ENCODE results near the gene SMIM36.
A peak's percentile ranks its signal among the peaks of the same experiment; 100 is the strongest.
"Not testable (repeated sequence)": the region's sequence is repeated elsewhere in the genome, so short reads cannot be mapped to it uniquely, and the experiment has no call there.

SMIM36 gene

DNA sequence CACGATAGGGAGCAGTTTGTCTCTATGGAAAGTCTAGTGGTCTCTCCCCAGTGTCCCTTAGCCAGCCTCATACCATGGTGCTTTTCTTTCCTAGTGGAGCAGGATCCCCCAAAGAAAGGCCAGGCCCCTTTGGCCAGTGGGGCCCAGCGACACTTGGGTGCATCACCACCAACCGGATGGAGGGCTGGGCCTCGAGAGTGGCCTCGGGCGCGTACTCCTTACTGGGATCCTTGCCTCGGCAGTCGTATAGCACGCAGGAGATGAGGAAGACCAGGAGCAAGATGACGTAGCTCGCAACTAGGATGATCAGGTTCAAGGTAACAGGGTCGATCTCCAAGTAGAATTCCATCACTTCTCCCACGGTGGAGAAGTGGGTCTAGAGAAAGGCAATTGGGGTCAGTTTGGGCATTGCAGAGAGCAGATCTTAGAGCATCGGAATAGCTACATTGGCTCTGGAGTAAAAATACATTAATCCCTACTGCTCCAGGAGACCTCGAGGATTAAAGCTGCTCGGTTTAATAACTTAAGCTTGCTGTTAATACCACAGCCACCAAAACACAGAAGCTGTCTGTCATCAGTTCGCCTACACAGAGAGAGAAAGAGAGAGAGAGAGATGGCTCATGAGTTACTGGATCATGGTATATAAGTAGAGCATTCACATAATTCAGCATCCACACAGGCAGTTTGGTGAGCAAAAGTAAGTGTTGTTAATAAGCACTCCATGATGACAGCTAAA lies at the start of gene SMIM36:
Gene SMIM36, minus strand, starts transcription at position 467 of the 736 bp plus-strand sequence.
- DNase-seq, result no peak

DNA sequence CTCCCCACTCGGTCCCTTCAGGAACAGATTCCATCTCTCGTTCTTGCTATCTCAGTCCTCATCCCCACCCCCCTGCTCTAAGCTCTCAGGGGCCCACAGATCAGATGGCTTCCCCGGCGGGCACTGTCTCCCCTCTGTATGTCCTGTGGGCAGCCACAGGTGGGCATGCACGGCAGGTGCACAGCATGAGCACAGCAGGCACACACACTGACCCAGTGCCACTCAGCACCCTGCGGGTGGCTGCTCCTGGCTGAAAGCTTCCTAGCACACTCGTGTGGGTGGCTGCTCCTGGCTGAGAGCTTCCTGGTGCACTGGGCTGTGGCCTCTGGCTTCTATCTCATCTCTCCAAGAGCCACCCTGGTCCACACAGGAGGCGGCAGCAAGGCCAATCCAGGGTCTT lies 44.5 kb upstream of the SMIM36 start:
- DNase-seq, result no peak

DNA sequence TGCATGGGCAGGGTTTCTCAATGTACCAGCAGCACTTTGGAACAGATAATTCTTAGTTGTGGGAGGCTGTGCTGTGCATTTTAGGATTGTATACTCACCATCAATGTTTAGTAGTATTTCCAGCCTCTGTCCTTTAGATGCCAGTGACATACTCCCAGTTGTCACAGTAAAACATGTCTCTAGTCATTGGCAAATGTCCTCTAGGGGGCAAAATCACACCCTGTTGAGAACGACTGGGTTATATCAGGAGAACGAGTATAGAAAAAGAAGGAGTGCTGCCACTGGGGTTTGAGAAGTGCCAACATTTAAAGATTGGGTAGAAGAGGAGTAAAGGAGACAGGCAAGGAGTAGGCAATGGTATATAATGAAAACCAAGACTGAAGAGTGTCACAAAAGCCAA lies 37.9 kb upstream of the SMIM36 start:
- no peak for DNase-seq

DNA sequence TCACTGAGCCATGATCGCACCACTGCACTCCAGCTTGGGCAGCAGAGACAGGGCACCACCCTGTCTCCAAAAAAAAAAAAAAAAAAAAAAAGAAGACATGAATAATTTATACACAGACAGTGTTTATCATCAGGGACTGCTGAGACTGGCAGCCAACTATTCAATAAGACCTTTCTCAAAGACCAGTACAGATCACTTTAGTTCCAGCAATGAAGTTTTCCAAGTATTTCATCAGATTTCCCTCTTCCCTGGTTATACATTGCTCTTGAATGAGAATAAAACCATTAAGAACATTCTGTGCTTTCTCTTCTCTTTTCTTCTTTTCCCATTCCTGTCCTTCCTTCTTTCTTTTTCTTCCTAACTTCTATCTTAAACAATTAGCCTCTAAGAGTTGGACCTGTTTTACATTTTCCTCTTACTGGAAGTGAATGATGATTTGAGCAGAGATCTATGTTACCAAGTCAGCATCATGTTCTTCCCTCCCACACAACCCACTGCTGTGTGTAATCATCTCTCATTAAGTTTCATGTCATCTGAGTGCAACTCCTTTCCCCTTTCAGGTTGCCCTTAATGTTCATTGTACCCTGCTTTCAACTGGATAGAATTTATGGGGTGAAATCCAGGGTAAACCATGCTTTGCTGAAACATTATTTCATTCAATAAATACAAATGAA lies 35.9 kb upstream of the SMIM36 start:
- DNase-seq, result no peak

DNA sequence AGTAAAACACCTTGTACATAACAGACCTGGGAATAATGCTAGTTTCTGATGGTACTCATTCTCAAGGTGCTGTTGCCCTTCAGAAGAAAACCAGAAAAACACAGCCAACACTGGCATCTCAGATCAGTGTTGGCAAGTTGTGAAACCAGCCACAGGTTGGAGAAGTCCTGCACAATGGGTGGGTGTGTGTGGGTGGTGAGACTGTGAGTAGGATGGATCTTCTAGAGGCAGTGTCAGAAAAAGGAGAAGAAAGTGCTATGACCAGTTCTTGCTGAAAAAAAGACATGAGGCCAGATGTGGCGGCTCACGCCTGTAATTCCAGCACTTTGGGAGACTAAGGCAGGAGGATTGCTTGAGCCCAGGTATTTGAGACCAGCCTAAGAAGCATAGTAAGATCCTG lies 35.2 kb upstream of the SMIM36 start:
- no peak for DNase-seq

DNA sequence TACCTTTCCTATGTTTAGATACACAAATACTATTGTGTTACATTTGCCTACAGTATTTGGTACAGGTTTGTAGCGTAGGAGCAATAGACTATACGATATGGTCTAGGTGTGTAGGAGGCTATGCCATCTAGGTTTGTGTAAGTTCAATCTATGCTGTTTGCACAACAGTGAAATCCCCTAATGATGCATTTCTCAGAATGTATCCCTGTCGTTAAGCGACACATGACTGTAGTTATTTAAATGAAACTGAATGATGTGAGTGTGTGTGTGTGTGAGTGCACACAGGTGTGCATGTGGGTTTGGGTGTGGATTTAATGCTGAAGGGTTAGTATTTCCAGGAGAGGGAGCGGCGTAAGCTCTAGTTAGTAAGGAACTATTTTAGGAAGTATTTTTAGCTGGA lies 34.6 kb upstream of the SMIM36 start:
- no peak for DNase-seq

DNA sequence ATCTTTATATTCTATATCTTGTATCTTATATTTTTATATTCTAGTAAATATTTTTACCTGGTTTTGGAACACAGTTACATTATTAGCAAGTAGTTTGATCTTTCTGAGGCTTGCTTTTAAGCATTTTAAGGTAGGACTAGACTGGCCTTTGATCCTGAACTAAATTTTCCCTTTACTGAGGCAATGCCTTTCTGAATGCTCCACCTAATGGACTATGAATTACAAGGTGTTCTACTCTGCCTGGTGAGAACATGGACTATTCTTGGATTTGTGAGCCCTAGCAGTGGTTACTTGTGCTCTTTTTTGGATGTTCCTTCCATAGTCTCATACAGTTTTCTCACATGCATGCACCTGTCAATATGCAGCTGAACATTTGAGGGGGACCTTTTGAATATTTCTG lies 32.5 kb upstream of the SMIM36 start:
- no peak for DNase-seq

DNA sequence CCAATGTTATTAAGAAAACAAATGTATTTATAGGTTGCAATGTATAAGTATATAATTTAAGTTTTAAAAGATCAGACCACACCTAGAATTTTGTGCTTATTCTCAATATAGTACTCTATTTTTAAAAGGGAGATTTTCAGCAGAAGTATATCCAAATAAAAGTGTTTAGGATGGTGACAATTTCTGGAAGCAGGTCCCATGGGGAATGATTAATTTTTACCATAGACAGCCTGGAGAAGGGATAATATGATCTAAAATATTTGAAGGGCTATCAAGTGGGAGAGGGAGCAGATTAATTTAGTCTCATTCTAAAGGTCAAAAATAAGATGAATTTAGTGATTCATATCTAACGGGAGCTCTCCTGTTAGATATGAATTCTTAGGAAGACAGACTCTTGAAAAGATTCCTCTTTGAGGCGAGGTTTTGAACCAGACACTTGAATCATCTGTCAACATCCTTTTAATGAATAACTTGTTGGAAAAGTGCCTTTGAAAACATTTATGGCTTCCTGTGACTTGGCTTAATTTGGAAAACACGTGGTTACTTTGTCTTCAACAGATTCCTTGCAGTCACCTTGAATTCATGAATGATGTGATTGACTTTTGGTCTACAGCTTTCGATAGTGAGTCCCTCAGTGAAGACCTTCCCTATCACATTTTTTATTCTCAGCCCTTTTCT lies 29.3 kb upstream of the SMIM36 start:
- no peak for DNase-seq

DNA sequence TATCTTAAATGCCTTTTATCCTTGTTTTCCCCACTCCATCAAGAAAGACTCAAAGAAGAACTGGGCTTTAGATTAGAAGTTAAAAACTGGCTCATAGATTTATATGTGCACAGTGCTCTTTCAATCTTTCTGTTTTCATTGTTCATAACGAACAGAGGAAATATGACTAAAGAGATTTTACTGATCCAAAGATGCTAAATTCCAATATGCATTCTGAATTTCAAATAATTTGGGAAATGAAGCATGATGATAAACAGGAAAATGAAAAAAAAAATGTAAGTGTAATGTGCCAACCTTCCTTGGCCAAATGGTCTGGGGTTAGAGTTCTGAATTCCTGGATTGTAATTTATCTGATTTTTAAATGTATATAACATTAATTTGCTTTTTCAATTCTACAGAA lies 25.0 kb upstream of the SMIM36 start:
- DNase-seq, result no peak

DNA sequence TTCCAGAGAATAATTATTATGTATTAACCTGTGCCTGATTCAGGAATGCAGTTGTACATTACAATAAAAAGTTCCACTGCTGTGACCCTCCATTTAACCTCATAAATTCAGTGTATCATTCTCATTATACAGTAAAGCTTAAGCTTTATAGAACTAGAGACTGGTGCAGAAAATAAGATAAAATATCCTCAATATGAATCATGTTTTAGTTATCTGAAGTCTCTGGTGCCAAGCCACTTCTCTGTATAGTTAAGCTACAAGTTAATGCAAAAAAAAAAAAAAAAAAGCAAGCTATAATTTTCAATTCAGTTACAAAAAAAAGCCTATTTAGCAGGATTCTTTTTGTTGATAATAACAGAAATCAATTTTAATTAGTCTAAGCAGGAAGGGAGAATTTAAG lies 22.4 kb upstream of the SMIM36 start:
- DNase-seq, result no peak

DNA sequence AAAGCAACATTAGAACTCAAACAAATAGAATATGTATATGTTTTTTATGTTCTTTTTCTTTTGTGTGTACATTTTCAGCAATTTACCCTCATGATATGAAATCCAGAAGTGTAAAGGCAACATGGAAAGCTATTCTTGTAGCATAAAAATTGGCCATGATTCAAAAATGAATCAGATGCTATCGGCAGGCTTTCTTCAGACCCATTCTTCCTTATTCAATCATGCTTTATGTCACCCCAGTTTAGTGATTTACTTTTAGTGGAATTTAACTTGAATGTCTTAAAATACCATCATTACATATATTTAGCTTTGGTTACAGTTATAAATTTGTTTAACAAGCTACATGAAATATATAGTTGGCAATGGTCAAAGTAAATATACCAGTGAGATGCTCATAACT lies 21.4 kb upstream of the SMIM36 start:
- DNase-seq, result no peak

DNA sequence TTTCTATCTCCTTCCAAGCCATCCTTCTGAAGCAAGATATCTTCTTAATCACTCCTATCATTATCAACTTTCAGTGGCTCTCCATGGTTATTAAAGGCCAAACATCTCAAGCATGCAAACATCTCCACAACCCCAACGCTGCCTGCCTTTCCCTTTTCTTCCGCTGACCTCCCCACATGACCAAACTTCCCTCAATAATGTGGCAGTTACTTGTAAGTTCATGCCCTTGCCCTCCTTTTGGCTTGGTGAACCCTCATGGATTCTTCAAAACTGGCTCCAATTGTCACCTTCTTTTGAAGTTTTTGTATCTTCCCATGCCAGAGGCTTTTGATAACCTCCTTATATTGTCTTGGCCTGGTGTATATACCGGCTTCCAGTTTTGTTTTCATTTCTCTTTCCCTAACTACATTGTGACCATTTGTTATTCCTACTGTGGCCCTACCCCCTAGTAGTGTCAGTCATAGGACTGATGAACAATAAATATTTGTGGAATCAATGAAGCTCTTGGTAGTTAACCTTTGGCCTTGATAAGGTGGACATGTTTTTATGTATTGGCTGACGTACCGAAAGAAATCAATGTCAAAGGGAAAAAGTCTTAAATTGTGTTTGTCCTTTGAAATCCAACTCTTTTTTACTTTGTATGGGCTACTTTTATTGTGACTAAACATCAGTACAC lies 19.9 kb upstream of the SMIM36 start:
- no peak for DNase-seq

DNA sequence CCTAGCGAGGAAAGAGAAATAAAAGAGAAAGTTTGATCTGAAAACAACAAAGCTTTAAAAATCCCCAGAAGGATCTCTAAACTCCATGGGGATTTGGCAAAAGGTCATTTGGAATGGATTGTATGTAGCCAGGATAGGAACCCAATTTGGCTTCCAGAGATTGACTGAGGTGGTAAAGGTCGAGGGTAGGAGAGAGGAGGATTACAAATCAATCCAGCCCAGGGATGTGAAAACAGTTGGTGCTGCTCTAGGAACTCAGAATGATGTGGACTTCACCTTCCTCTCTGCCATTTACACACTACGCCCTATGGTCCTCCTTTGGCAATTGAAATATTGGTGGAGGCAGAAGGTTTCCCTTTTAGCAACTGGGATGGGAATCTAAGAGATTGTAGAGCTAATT lies 18.8 kb upstream of the SMIM36 start:
- no peak for DNase-seq

DNA sequence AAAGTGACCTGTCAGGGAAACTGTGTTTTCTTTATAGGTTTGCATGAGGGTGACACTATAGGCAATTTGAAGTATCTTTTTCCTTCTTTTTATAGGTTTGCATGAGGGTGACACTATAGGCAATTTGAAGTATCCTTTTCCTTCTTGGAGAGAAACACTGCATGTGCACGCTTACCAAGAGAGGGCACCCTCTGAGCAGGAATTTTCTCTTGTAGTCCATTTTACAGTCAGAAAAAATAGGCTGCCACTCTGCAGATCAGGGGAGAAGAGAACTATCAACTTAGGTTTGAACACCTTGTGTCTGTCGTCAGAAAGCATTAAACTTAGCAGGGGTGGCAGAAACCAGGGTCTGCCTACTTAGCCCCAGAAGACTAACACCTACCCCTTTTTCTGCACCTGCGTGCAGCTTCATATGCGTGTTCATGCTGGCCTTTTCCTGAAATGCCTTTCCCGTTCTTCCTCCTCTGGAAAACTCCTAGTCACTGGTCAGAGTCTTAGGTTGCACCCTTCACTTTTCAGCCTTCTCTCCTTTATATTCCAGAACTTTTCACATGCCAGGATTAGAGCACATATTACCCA lies 16.4 kb upstream of the SMIM36 start:
- DNase-seq, result no peak

DNA sequence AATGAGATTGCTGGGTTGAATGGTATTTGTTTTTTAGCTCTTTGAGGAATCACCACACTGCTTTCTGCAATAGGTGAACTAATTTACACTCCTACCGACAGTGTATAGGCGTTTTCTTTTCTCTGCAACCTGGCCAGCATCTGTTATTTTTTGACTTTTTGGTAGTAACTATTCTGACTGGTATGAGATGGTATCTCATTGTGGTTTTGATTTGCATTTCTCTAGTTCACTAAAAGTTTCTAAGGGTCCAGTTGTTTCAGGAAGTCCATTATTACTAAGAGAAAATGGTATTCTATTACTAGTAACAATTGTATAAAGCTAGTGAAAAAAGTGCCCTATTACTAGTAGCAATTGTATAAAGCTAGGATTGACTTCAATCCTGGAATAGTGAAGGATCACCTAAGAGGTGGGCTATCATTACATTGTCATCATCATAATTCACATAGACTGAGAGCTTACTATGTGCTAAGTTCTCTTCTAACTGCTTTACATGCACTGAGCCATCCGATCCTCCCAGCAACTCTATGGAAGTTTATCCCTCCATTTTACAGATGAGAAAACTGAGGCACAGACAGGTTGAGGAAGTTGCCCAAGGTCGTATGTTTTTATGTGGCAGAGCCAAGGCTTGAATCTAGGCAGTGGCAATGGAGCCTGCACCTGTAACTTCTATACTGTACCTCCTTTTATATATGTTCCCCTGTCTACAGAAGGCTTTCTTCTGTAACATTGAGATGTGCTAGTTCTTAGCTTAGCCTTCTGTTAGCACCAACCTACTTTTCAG lies 13.4 kb upstream of the SMIM36 start:
- DNase-seq, result no peak

DNA sequence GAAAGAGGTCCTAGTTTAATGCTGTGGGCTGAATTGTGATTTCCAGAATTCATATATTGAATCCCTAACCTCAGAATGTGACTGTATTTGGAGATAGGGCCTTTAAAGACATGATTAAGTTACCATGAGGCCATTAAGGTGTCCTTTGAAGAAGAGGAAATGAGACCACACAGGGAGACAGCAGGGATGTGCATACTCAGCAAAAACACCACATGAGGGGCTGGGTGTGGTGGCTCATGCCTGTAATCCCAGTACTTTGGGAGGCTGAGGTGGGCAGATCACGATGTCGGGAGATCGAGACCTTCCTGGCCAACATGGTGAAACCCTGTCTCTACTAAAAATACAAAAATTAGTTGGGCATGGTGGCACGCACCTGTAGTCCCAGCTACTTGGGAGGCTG lies 11.8 kb upstream of the SMIM36 start:
- not testable (repeated sequence) for DNase-seq

DNA sequence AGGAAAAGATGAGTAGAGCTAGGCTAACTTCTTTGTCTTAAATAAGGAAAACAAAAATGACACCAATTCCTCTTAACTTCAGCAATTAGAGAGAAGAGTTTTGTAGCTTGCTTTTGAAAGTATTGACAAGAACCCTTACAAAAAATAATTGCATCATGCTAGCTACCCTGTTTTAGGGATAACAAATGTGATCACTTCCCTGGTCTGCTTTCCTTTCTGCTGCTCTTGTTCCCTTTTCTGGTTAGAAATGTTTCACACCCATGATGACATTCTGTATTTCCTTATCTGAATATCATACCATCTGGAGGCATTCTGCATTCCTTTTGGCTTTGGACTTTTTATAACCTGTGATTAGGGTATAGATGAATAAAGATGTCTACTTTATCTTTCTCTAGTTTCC lies 9.9 kb upstream of the SMIM36 start:
- DNase-seq, result no peak

DNA sequence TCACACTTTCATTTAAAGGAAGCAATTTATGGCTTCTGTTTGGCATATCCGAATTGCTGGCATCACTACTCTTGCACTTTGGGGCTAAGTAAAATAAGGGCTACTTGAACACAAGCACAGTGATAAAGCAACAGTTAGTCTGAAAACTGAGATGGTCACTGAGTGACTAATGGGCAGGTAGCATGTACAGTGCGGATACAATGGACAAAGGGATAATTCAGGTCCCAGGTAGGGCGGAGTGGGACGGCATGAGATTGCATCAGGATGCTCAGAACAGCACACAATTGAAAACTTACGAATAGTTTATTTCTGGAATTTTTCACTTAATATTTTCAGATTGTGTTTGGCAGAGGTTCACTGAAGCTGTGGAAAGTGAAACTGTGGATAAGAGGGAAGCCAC lies 9.2 kb upstream of the SMIM36 start:
- DNase-seq, result no peak

DNA sequence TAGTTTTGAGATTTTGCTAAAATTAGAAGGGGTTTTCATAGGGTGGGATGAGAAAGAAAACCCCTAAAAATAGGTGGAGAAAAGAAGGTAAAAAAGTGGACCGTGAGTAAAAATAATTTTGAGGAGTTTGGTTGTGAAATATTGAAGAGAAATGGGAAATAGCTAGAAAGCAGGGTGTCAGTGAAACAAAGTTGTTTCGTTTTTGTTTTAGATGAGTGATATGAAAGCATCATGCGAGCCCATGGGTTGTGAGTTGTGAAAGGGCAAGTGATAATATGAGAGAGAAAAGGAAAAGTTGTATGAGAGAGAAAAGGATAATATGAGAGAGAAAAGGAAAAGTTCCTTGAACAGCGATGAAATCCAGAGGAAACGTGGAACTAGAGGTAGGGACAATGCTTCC lies 7.3 kb upstream of the SMIM36 start:
- no peak for DNase-seq

DNA sequence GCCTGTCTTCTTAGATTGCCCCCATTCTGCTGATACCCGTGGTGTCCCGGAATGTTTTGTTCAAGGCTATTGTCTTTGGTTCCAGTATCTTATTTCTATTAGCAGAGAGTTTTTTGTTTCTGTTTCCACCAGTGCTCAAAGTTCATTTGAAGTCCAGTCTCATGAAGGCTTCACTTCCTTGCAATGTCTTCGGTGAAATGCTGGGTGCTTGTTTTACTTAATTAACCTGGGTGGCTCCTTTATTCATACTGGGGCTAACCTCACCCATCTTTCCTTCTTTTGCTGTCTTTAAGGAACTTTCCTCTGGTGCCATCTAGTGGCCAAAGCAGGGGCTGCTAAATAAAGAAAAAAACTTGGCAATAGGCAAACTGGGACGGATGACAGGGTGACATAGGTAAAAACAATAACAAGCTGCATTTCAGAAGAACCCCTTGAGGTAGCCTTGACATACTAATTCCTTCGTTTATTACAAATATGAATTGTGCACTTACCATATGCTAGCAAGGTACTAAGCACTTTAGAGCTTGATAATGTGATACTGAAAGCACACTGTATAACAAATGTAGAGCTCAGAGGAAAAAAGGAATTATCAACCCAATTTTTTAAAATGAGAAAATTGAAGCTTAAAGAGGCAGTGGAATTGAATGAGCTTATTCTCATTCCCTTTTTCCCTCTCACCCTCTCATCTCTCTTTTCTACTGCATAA lies 2.8 kb upstream of the SMIM36 start:
- DNase-seq, result peak; percentile 40

DNA sequence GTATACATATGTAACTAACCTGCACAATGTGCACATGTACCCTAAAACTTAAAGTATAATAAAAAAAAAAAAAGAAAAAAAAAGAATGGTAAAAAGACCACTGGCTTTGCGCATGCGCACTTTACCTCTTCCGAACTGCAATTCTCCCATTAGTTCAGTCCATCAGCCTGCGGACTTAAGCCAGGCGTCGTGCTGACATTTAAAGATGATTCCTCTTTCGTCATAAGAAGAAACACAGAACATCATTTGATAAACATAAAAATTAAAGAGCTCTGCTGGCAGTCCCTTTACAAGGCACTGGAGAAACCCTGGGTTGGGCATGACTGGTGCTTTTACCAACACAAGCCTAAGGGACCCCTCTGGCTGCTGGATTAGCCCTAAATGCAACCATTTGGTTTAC lies 3.6 kb downstream of the SMIM36 start:
- DNase-seq, result not testable (repeated sequence)

DNA sequence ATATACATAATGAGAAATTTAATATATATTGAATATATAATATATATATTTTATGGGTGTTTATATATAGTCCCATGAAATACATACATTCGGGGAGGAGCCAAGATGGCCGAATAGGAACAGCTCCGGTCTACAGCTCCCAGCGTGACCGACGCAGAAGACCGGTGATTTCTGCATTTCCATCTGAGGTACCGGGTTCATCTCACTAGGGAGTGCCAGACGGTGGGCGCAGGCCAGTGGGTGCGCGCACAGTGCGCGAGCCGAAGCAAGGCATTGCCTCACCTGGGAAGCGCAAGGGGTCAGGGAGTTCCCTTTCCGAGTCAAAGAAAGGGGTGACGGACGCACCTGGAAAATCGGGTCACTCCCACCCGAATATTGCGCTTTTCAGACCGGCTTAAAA lies 9.6 kb downstream of the SMIM36 start:
- DNase-seq, result peak; percentile 30

All from NCI-H146 (cell line).